ENCODE data around the gene RFPL4A. TPM values are rescaled to one million over a fixed set of nuclear protein-coding genes. Genes with fewer than 3 reads are reported as not detected.

Gene RFPL4A
- total RNA-seq, 1 donor from 2014 or later = not detected

DNA sequence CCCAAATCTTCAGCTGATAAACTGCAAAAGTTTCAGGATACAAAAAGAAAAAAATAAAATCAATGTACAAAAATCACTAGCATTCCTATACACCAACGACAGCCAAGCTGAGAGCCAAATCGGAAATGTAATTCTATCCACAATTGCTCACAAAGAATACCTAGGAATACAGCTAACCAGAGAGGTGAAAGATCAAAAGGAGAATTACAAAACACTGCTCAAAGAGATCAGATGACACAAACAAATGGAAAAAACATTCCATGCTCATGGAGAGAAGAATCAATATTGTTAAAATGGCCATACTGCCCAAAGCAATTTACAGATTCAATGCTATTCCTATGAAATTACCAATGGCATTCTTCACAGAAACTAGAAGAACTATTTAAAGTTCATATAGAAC, 43.4 kb downstream of the RFPL4A start:
- no peak for DNase-seq
- H3K4me3 Mint-ChIP-seq (ENCODE audit: unreplicated experiment) = no peak overlapping the region
- no peak overlapping the region for H3K27ac Mint-ChIP-seq (ENCODE audit: unreplicated experiment)
- peaks cover 21% of the 10 kb centered on the region for H3K36me3 Mint-ChIP-seq (ENCODE audit: unreplicated experiment)
- H3K4me1 Mint-ChIP-seq (ENCODE audit: low read depth, unreplicated experiment) = no peaks in the 10 kb centered on the region
- peaks cover 17% of the 10 kb centered on the region for H3K9me3 Mint-ChIP-seq (ENCODE audit: unreplicated experiment)
- TF ChIP-seq, protein P1, sequence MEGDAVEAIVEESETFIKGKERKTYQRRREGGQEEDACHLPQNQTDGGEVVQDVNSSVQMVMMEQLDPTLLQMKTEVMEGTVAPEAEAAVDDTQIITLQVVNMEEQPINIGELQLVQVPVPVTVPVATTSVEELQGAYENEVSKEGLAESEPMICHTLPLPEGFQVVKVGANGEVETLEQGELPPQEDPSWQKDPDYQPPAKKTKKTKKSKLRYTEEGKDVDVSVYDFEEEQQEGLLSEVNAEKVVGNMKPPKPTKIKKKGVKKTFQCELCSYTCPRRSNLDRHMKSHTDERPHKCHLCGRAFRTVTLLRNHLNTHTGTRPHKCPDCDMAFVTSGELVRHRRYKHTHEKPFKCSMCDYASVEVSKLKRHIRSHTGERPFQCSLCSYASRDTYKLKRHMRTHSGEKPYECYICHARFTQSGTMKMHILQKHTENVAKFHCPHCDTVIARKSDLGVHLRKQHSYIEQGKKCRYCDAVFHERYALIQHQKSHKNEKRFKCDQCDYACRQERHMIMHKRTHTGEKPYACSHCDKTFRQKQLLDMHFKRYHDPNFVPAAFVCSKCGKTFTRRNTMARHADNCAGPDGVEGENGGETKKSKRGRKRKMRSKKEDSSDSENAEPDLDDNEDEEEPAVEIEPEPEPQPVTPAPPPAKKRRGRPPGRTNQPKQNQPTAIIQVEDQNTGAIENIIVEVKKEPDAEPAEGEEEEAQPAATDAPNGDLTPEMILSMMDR (IDR thresholded peaks at IDR 0.05; ENCODE audit: partially characterized antibody, unreplicated experiment) = no peak
- peaks cover 5% of the 10 kb centered on the region for H3K27me3 Mint-ChIP-seq (ENCODE audit: unreplicated experiment)

DNA sequence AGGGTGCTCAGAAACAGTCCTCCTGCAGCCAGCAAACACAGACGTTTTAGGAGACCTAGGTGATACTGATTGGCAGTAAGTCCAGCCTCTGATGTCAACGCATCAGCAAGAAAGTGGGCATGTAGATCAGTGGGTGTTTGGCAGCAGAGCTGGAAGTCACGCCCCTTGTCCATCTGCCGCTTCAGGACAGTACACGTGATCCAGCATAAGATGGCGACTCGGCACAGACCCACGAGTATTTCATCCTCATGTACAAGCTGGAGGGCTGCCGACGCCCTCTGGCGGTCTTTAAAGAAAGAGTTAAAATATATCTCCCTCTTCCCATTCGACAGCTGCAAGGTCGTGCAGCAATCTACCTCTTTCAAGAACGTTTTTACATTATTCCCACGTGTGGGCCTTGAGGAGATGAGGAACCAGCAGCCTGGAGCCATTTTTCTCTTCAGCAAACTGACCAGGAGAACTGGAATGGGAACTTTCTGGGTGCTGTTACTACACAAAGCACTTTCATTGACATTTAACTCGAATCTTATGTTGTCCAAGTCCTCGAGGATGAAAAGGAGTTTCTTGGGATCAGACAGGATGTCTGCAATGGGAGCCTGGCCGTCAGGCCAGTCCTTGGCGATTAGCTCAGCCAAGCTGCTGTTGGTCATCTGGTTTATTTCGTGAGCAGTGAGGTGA, 50.6 kb downstream of the RFPL4A start:
- Mint-ChIP-seq H3K4me1 (ENCODE audit: low read depth, unreplicated experiment) (no peaks in the 10 kb centered on the region), H3K9me3 (ENCODE audit: unreplicated experiment) (peaks cover 4% of the 10 kb centered on the region), H3K27ac (ENCODE audit: unreplicated experiment) (no peak overlapping the region), H3K4me3 (ENCODE audit: unreplicated experiment) (no peak overlapping the region), H3K36me3 (ENCODE audit: unreplicated experiment) (peaks cover 20% of the 10 kb centered on the region), H3K27me3 (ENCODE audit: unreplicated experiment) (no peaks in the 10 kb centered on the region)
- peak; percentile 21 for DNase-seq
- TF ChIP-seq, protein P1 (IDR thresholded peaks at IDR 0.05; ENCODE audit: partially characterized antibody, unreplicated experiment) = peak; percentile 4

DNA sequence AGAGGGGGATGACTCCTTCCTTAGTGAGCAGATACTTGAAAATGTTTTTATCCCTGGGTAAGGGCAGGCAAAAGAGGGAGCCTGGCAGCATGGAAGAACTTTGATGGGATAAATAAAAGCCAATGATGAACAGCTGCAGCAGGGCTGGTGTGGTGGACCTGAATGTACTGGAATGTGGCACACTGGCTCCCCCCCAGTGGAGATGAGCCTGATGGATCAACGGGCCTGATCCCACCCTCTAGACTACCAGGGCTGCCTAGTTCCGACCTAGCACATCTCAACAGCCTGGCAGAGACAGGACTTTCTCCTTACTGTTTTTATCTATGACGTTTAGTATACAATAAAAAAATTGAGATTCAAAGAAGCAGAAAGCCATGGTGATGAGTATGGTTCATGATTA, 52.4 kb downstream of the RFPL4A start:
- Mint-ChIP-seq H3K27me3 (ENCODE audit: unreplicated experiment) (no peaks in the 10 kb centered on the region), H3K27ac (ENCODE audit: unreplicated experiment) (no peak overlapping the region), H3K4me1 (ENCODE audit: low read depth, unreplicated experiment) (no peaks in the 10 kb centered on the region), H3K9me3 (ENCODE audit: unreplicated experiment) (peaks cover 7% of the 10 kb centered on the region), H3K4me3 (ENCODE audit: unreplicated experiment) (no peak overlapping the region), H3K36me3 (ENCODE audit: unreplicated experiment) (peaks cover 14% of the 10 kb centered on the region)
- no peak for DNase-seq
- TF ChIP-seq, protein P1 (IDR thresholded peaks at IDR 0.05; ENCODE audit: partially characterized antibody, unreplicated experiment) = no peak

DNA sequence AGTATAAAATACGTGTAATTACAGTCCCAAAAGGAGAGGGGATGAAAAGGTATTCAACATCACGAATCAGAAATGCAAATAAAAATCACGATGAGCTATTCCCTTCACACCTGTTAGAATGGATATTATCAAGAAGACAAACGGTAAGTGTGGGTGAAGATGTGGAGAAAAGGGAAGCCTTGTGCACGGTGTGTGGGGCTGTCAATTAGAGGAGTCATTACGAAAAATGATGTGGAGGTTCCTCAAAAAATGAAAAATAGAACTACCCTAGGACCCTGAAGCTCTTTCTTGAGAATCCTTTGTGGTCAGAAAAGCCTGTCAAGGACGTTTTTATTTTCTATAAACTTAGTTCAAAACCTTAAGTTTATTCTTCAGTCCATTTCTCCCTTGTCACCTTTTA, 53.6 kb downstream of the RFPL4A start:
- H3K36me3 Mint-ChIP-seq (ENCODE audit: unreplicated experiment) = peaks cover 9% of the 10 kb centered on the region
- no peaks in the 10 kb centered on the region for H3K27me3 Mint-ChIP-seq (ENCODE audit: unreplicated experiment)
- no peak overlapping the region for H3K27ac Mint-ChIP-seq (ENCODE audit: unreplicated experiment)
- H3K4me1 Mint-ChIP-seq (ENCODE audit: low read depth, unreplicated experiment) = no peaks in the 10 kb centered on the region
- H3K9me3 Mint-ChIP-seq (ENCODE audit: unreplicated experiment) = peaks cover 10% of the 10 kb centered on the region
- no peak overlapping the region for H3K4me3 Mint-ChIP-seq (ENCODE audit: unreplicated experiment)
- TF ChIP-seq, protein P1 (IDR thresholded peaks at IDR 0.05; ENCODE audit: partially characterized antibody, unreplicated experiment) = no peak
- no peak for DNase-seq

Other genes starting within 250 kb of the RFPL4A start
- gene SBK2, start 222.0 kb upstream of the RFPL4A start, total RNA-seq (ENCODE audit: unreplicated experiment) = 0.42 TPM
- gene SBK3, start 213.6 kb upstream of the RFPL4A start, total RNA-seq (ENCODE audit: unreplicated experiment) = not detected
- 48.9 TPM for gene ZNF579, start 178.2 kb upstream of the RFPL4A start, total RNA-seq (ENCODE audit: unreplicated experiment)
- gene FIZ1, start 159.6 kb upstream of the RFPL4A start, total RNA-seq (ENCODE audit: unreplicated experiment) = 26.0 TPM
- 6.7 TPM for gene ZNF524, start 158.8 kb upstream of the RFPL4A start, total RNA-seq (ENCODE audit: unreplicated experiment)
- gene ZNF865, start 153.4 kb upstream of the RFPL4A start, total RNA-seq (ENCODE audit: unreplicated experiment) = 14.6 TPM
- gene ZNF784, start 134.5 kb upstream of the RFPL4A start, total RNA-seq (ENCODE audit: unreplicated experiment) = 8.4 TPM
- gene ZNF580, start 118.1 kb upstream of the RFPL4A start, total RNA-seq (ENCODE audit: unreplicated experiment) = 43.6 TPM
- 31.0 TPM for gene ZNF581, start 115.4 kb upstream of the RFPL4A start, total RNA-seq (ENCODE audit: unreplicated experiment)
- gene CCDC106, start 110.9 kb upstream of the RFPL4A start, total RNA-seq (ENCODE audit: unreplicated experiment) = 32.1 TPM
- gene U2AF2, start 104.1 kb upstream of the RFPL4A start, total RNA-seq (ENCODE audit: unreplicated experiment) = 216 TPM
- gene EPN1, start 83.9 kb upstream of the RFPL4A start, total RNA-seq (ENCODE audit: unreplicated experiment) = 150 TPM
- gene NLRP9, start 20.7 kb upstream of the RFPL4A start, total RNA-seq (ENCODE audit: unreplicated experiment) = not detected
- gene RFPL4AL1, start 10.0 kb downstream of the RFPL4A start, total RNA-seq (ENCODE audit: unreplicated experiment) = 0.96 TPM
- 0.34 TPM for gene NLRP11, start 72.9 kb downstream of the RFPL4A start, total RNA-seq (ENCODE audit: unreplicated experiment)
- gene NLRP4, start 77.4 kb downstream of the RFPL4A start, total RNA-seq (ENCODE audit: unreplicated experiment) = not detected
- gene NLRP13, start 173.2 kb downstream of the RFPL4A start, total RNA-seq (ENCODE audit: unreplicated experiment) = not detected
- gene NLRP8, start 188.7 kb downstream of the RFPL4A start, total RNA-seq (ENCODE audit: unreplicated experiment) = not detected
- gene NLRP5, start 227.7 kb downstream of the RFPL4A start, total RNA-seq (ENCODE audit: unreplicated experiment) = not detected

Measured in glutamatergic neuron (in vitro differentiated cells).